MM.1S (cell line): Measurements from ENCODE around the gene POFUT2.

Experiments
- DNase-seq: peaks from one replicate; pipeline ENCODE4 v3.0.0-alpha.2; 2015
- H2AFZ ChIP-seq: fragments of 300-600 bp; sonication (generic); 2 replicates; pipeline ENCODE4 v1.6.0; 2016; ENCODE audit warnings: antibody characterized with exemption, low read length
- H3F3A ChIP-seq: fragments of 300-600 bp; sonication (generic); 2 replicates; pipeline ENCODE4 v1.6.1; 2016; ENCODE audit warnings: mild to moderate bottlenecking, antibody characterized with exemption, low read length, moderate library complexity, mixed read lengths; ENCODE audit not compliant: insufficient read depth
- H3K27ac ChIP-seq: fragments of 300-600 bp; sonication (generic); 2 replicates; pipeline ENCODE4 v1.5.1; 2016; ENCODE audit warnings: mild to moderate bottlenecking, low read length
- H3K27me3 ChIP-seq: fragments of 300-600 bp; sonication (generic); replicated peaks from 2 replicates; pipeline ENCODE4 v1.6.0; 2016; ENCODE audit warnings: low read length; ENCODE audit not compliant: insufficient read depth
- H3K36me3 ChIP-seq: fragments of 300-600 bp; sonication (generic); replicated peaks from 2 replicates; pipeline ENCODE4 v1.6.1; 2016; ENCODE audit warnings: mild to moderate bottlenecking, low read length, mixed read lengths; ENCODE audit not compliant: insufficient read depth
- H3K4me1 ChIP-seq: fragments of 300-600 bp; sonication (generic); 2 replicates; pipeline ENCODE4 v1.6.1; 2016; ENCODE audit warnings: low read length, mixed read lengths
- H3K4me2 ChIP-seq: fragments of 300-600 bp; sonication (generic); 2 replicates; pipeline ENCODE4 v1.6.0; 2016; ENCODE audit warnings: low read depth, low read length
- H3K4me3 ChIP-seq: fragments of 300-600 bp; sonication (generic); 2 replicates; pipeline ENCODE4 v1.5.1; 2016; ENCODE audit warnings: low read length, mixed read lengths
- H3K79me2 ChIP-seq: fragments of 300-600 bp; sonication (generic); 2 replicates; pipeline ENCODE4 v1.6.1; 2016; ENCODE audit warnings: mixed run types, low read length, mixed read lengths
- H3K9ac ChIP-seq: fragments of 300-600 bp; sonication (generic); 2 replicates; pipeline ENCODE4 v1.6.1; 2016; ENCODE audit warnings: low read length, mixed read lengths
- H3K9me2 ChIP-seq: fragments of 300-600 bp; sonication (generic); replicated peaks from 2 replicates; pipeline ENCODE4 v1.6.1; 2016; ENCODE audit warnings: mild to moderate bottlenecking, low read length, mixed read lengths; ENCODE audit not compliant: insufficient read depth
- H3K9me3 ChIP-seq: fragments of 300-600 bp; sonication (generic); replicated peaks from 2 replicates; pipeline ENCODE4 v1.6.1; 2016; ENCODE audit warnings: mild to moderate bottlenecking, low read length, mixed read lengths; ENCODE audit not compliant: insufficient read depth
- H4K20me1 ChIP-seq: fragments of 300-600 bp; sonication (generic); 2 replicates; pipeline ENCODE4 v1.6.1; 2016; ENCODE audit warnings: mild to moderate bottlenecking, low read length, moderate library complexity, mixed read lengths; ENCODE audit not compliant: insufficient read depth
- EZH2 ChIP-seq: fragments of 300-600 bp; sonication (generic); optimal IDR thresholded peaks from 2 replicates; pipeline ENCODE3; 2017; ENCODE audit warnings: low read depth, mild to moderate bottlenecking, antibody characterized with exemption, low read length, mixed read lengths
- EZH2phosphoT487 ChIP-seq: fragments of 300-600 bp; sonication (generic); IDR thresholded peaks from 2 replicates; pipeline ENCODE4 v1.6.1; 2018; ENCODE audit warnings: antibody characterized with exemption, low read length
- TF ChIP-seq, protein P1 (sequence below): fragments of 300-600 bp; sonication (generic); IDR thresholded peaks from 2 replicates; pipeline ENCODE4 v1.5.1; 2016; ENCODE audit warnings: antibody characterized with exemption, low read length, mixed read lengths

Gene POFUT2

GRCh38 chr21:45331531-45332147 lies 43.9 kb upstream of the POFUT2 start:
- TF ChIP-seq, protein P1, sequence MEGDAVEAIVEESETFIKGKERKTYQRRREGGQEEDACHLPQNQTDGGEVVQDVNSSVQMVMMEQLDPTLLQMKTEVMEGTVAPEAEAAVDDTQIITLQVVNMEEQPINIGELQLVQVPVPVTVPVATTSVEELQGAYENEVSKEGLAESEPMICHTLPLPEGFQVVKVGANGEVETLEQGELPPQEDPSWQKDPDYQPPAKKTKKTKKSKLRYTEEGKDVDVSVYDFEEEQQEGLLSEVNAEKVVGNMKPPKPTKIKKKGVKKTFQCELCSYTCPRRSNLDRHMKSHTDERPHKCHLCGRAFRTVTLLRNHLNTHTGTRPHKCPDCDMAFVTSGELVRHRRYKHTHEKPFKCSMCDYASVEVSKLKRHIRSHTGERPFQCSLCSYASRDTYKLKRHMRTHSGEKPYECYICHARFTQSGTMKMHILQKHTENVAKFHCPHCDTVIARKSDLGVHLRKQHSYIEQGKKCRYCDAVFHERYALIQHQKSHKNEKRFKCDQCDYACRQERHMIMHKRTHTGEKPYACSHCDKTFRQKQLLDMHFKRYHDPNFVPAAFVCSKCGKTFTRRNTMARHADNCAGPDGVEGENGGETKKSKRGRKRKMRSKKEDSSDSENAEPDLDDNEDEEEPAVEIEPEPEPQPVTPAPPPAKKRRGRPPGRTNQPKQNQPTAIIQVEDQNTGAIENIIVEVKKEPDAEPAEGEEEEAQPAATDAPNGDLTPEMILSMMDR: no peak
- no peak for TF ChIP-seq EZH2phosphoT487
- no peak for TF ChIP-seq EZH2
- Histone ChIP-seq H3K36me3 (no peaks in the 10 kb centered on the region), H3K79me2 (no peaks in the 10 kb centered on the region), H3K27me3 (peaks cover 92% of the 10 kb centered on the region), H3K4me3 (no peak overlapping the region), H3K4me2 (no peak overlapping the region), H3K9ac (no peak overlapping the region), H4K20me1 (no peaks in the 10 kb centered on the region; the same call in 1 of the 2 replicates), H3K9me2 (no peaks in the 10 kb centered on the region), H3K9me3 (no peaks in the 10 kb centered on the region), H3K4me1 (no peaks in the 10 kb centered on the region), H2AFZ (no peak overlapping the region), H3K27ac (no peak overlapping the region), H3F3A (no peaks in the 10 kb centered on the region)
- no peak for DNase-seq

DNA sequence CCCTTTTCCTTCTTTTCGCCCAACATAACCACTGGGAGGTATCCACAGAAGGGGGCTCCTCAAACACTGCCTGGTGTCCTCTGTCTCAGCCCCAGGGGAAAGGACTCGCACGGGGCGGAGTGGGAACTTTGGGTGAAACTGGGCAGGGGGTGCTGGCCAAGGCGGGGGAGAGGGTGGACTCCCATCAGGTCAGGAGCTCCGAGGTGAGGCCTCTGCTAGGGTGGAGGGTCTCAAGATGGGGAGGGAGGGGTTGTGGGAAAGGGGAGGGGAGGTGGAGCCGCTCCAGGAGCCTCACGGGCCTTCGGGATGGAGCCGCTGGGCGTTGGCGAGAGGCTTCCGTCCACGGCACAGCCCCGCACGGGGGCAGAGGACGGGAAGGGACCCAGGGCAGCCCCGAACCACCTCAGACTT lies 43.2 kb upstream of the POFUT2 start:
- Histone ChIP-seq H3K27me3 (peaks cover 92% of the 10 kb centered on the region), H2AFZ (no peak overlapping the region), H3K79me2 (no peaks in the 10 kb centered on the region), H3K36me3 (no peaks in the 10 kb centered on the region), H3K9me3 (no peaks in the 10 kb centered on the region), H3K9ac (no peak overlapping the region), H3K4me1 (no peaks in the 10 kb centered on the region), H3F3A (no peaks in the 10 kb centered on the region), H3K4me2 (no peak overlapping the region), H4K20me1 (no peaks in the 10 kb centered on the region; the same call in 1 of the 2 replicates), H3K4me3 (no peak overlapping the region), H3K9me2 (no peaks in the 10 kb centered on the region), H3K27ac (no peak overlapping the region)
- TF ChIP-seq EZH2phosphoT487 (no peak), EZH2 (no peak)
- no peak for DNase-seq

DNA sequence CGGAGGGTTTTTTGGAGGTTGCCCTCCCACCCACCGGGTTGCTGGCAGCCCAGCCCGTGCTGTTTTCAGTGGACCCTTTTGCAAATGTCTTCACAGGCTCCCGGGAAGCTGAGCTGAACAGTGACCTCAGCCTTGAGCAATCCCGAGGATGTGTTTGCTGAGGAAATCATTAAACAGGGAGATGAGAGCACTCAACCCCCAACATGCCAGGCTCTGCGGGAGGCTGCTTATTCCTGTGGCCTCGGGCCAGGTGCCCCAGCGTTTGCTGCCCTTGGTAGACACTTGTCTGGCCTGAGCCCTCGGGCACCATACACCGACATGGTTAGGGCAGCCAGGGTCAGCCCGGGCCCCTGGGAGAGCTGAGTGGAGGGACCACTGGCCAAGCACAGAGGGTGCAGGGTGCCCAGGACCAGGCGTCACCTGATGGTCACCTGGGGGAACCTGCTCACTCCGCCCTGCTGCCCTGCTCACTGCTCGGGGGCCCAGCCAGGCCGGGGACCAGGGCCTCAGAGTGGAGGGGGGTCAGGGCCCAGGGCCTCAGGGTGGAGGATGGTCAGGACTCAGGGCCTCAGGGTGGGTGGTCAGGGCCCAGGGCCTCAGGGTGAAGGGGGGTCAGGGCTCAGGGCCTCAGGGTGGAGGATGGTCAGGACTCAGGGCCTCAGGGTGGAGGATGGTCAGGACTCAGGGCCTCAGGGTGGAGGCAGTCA lies 42.5 kb upstream of the POFUT2 start:
- Histone ChIP-seq H3K79me2 (no peaks in the 10 kb centered on the region), H3K27ac (no peak overlapping the region), H3K9ac (no peak overlapping the region), H3K27me3 (peaks cover 95% of the 10 kb centered on the region), H3F3A (no peaks in the 10 kb centered on the region), H3K36me3 (no peaks in the 10 kb centered on the region), H3K9me2 (no peaks in the 10 kb centered on the region), H2AFZ (no peak overlapping the region), H3K9me3 (no peaks in the 10 kb centered on the region), H3K4me3 (no peak overlapping the region), H3K4me1 (no peaks in the 10 kb centered on the region), H3K4me2 (no peak overlapping the region), H4K20me1 (no peaks in the 10 kb centered on the region; the same call in 1 of the 2 replicates)
- DNase-seq: no peak
- TF ChIP-seq EZH2: no peak
- no peak for TF ChIP-seq EZH2phosphoT487
- TF ChIP-seq, protein P1: no peak
